G401.6 (cell line): ENCODE results near the gene POMT1.
"Not testable (repeated sequence)": the region's sequence is repeated elsewhere in the genome, so short reads cannot be mapped to it uniquely, and the experiment has no call there.

Experiments used
- FAIRE-seq: peaks from 2 replicates; lab custom pipeline; 2012; peaks lifted over from hg19 to GRCh38; lab: Jason Lieb, UNC

The POMT1 gene

GRCh38 chr9:131502781-131503625 lies at the start of gene POMT1:
Gene POMT1 (plus strand): TSS chr9:131502918. CDS start chr9:131504219, 1,301 bp downstream.
- FAIRE-seq, result no peak

- no peak for FAIRE-seq
These were observed 48.7 kb upstream of the POMT1 start for GRCh38 chr9:131454028-131454427.

- not testable (repeated sequence) for FAIRE-seq
These were observed 47.1 kb upstream of the POMT1 start for GRCh38 chr9:131455655-131456054.

- no peak for FAIRE-seq
These were observed 45.0 kb upstream of the POMT1 start for GRCh38 chr9:131457746-131458145.

- FAIRE-seq, result no peak
These were observed 43.7 kb upstream of the POMT1 start for GRCh38 chr9:131459056-131459455.

- FAIRE-seq, result no peak
These were observed 41.6 kb upstream of the POMT1 start for GRCh38 chr9:131461166-131461565.

GRCh38 chr9:131464354-131465000 lies 38.2 kb upstream of the POMT1 start:
- FAIRE-seq, result no peak

GRCh38 chr9:131465401-131465800 lies 37.3 kb upstream of the POMT1 start:
- FAIRE-seq, result no peak

- FAIRE-seq, result no peak
These were observed 35.3 kb upstream of the POMT1 start for GRCh38 chr9:131467214-131467935.

GRCh38 chr9:131468031-131468430 lies 34.7 kb upstream of the POMT1 start:
- no peak for FAIRE-seq

GRCh38 chr9:131469356-131469755 lies 33.4 kb upstream of the POMT1 start:
- FAIRE-seq, result no peak

- no peak for FAIRE-seq
These were observed 32.8 kb upstream of the POMT1 start for GRCh38 chr9:131469951-131470350.

GRCh38 chr9:131470581-131470991 lies 32.1 kb upstream of the POMT1 start:
- no peak for FAIRE-seq

GRCh38 chr9:131472085-131472484 lies 30.6 kb upstream of the POMT1 start:
- FAIRE-seq, result not testable (repeated sequence)

GRCh38 chr9:131473198-131473885 lies 29.4 kb upstream of the POMT1 start:
- no peak for FAIRE-seq

GRCh38 chr9:131473891-131474290 lies 28.8 kb upstream of the POMT1 start:
- no peak for FAIRE-seq

- no peak for FAIRE-seq
These were observed 28.0 kb upstream of the POMT1 start for GRCh38 chr9:131474711-131475110.

- no peak for FAIRE-seq
These were observed 27.4 kb upstream of the POMT1 start for GRCh38 chr9:131475111-131475955.

GRCh38 chr9:131475956-131476776 lies 26.6 kb upstream of the POMT1 start:
- FAIRE-seq, result no peak

- no peak for FAIRE-seq
These were observed 25.9 kb upstream of the POMT1 start for GRCh38 chr9:131476777-131477345.
